OCI-LY7 (cell line): Measurements from ENCODE around the gene CRYZL1. TPM values are rescaled to one million over a fixed set of nuclear protein-coding genes. Genes with fewer than 3 reads are reported as not detected.

Experiments used
- BruUV-seq: library from RNA; stranded (reverse); fragments of 400-500 nt; replicated peaks from 2 replicates; lab custom pipeline; 2021; lab: Mats Ljungman, UMichigan
- CTCF ChIA-PET: fragments of 300-600 bp; sonication (Branson Sonifier 250); formaldehyde crosslinking; loops from one replicate; lab custom pipeline; 2022; ENCODE audit warnings: antibody characterized with exemption; ENCODE audit not compliant: unreplicated experiment; lab: Charles Lee
- POLR2A ChIA-PET: fragments of 300-600 bp; sonication (Branson Sonifier 250); formaldehyde crosslinking; loops from one replicate; lab custom pipeline; 2022; ENCODE audit warnings: antibody characterized with exemption; lab: Charles Lee
- DNase-seq: peaks from one replicate; pipeline ENCODE4 v3.0.0-alpha.2; 2015; ENCODE audit warnings: low spot score
- H2AFZ ChIP-seq: fragments of 200-600 bp; sonication (generic), shearing (Covaris generic); 2 replicates; pipeline ENCODE4 v1.6.1; 2014; ENCODE audit warnings: mild to moderate bottlenecking, antibody characterized with exemption, low read length, moderate library complexity
- H3K27ac ChIP-seq: fragments of 200-600 bp; sonication (generic); 2 replicates; pipeline ENCODE4 v1.5.1; 2014; ENCODE audit warnings: mixed run types, low read depth, mild to moderate bottlenecking, moderate library complexity, low read length, inconsistent platforms; ENCODE audit not compliant: poor library complexity, severe bottlenecking
- H3K36me3 ChIP-seq: fragments of 200-600 bp; sonication (generic); 2 replicates; pipeline ENCODE4 v1.6.1; 2014; ENCODE audit warnings: mild to moderate bottlenecking, antibody characterized with exemption, low read length, moderate library complexity, mixed read lengths; ENCODE audit not compliant: insufficient read depth
- H3K4me1 ChIP-seq: fragments of 200-600 bp; sonication (generic); 2 replicates; pipeline ENCODE4 v1.5.1; 2014; ENCODE audit warnings: mild to moderate bottlenecking, low read length; ENCODE audit not compliant: insufficient read depth, poor library complexity, severe bottlenecking
- H3K4me2 ChIP-seq: fragments of 200-600 bp; sonication (generic); 2 replicates; pipeline ENCODE4 v1.6.1; 2014; ENCODE audit warnings: mild to moderate bottlenecking, low read length
- H3K4me3 ChIP-seq: fragments of 200-600 bp; sonication (generic); 2 replicates; pipeline ENCODE4 v1.5.1; 2014; ENCODE audit warnings: mild to moderate bottlenecking, low read depth, low read length; ENCODE audit not compliant: poor library complexity, severe bottlenecking
- H3K79me2 ChIP-seq: fragments of 200-600 bp; sonication (generic); 2 replicates; pipeline ENCODE4 v1.6.1; 2016; ENCODE audit warnings: low read depth, mild to moderate bottlenecking, low read length, moderate library complexity, mixed read lengths; ENCODE audit not compliant: insufficient read depth
- H3K9me2 ChIP-seq: fragments of 200-600 bp; sonication (generic); 2 replicates; pipeline ENCODE4 v1.6.1; 2016; ENCODE audit warnings: mild to moderate bottlenecking, low read length, mixed read lengths; ENCODE audit not compliant: insufficient read depth
- H3K9me3 ChIP-seq: fragments of 200-600 bp; sonication (generic); 2 replicates; pipeline ENCODE4 v1.6.1; 2014; ENCODE audit warnings: mild to moderate bottlenecking, mixed run types, low read length, mixed read lengths
- H4K20me1 ChIP-seq: fragments of 200-600 bp; sonication (generic); 2 replicates; pipeline ENCODE4 v1.6.1; 2014; ENCODE audit warnings: mild to moderate bottlenecking, antibody characterized with exemption, low read length, moderate library complexity, mixed read lengths; ENCODE audit not compliant: insufficient read depth
- EZH2phosphoT487 ChIP-seq: fragments of 200-600 bp; sonication (generic); IDR thresholded peaks from 2 replicates; pipeline ENCODE4 v1.6.1; 2018; ENCODE audit warnings: low read depth, borderline replicate concordance, mild to moderate bottlenecking, mixed run types, antibody characterized with exemption, low read length, moderate library complexity, mixed read lengths
- intact Hi-C: fragments of 100-400 bp; cut with micrococcal nuclease; formaldehyde crosslinking; loops from one replicate; pipeline ENCODE4 v1.10.0; 2022; ENCODE audit not compliant: unreplicated experiment
- total RNA-seq, 2 experiments: library from RNA; depleted of rRNA in 1 of 2; stranded (reverse); fragments of >200 nt in 1 of 2; shearing (Covaris generic) in 1 of 2; gene quantifications; 2 replicates each; pipeline ENCODE4 v1.2.3, GENCODE V29; 2014 to 2022
- TF ChIP-seq, protein P1 (sequence below): fragments of 200-600 bp; sonication (generic); conservative IDR thresholded peaks from 2 replicates; pipeline ENCODE4 v1.5.1; 2014; ENCODE audit warnings: mild to moderate bottlenecking, antibody characterized with exemption, low read length, moderate library complexity, mixed read lengths

Gene CRYZL1
- total RNA-seq, 2 experiments from 2014 or later: 26.4 to 37.9 TPM

DNA sequence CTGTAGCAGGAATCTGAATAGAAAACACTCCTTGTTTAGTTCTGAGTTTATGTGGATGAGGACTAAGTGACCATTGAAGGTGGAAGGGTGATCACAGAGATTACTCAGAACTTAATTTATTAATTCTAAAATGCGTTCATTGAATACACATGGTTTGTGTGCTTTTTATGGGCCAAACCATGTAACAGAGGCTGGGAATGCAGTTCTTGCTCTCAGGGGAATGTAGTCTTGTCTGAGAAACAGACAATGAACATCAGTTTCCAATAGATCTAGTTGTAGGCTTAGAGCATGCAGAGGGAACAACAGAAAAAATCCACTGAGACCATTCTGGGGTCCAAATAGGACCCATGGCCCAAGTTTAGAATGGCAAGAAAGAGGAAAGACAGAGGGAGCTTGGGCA lies 46.8 kb upstream of the CRYZL1 start:
- Histone ChIP-seq H3K4me1 (no peaks in the 10 kb centered on the region), H3K4me2 (no peak overlapping the region), H3K9me2 (no peaks in the 10 kb centered on the region; the same call in 1 of the 2 replicates), H3K79me2 (no peaks in the 10 kb centered on the region), H3K27ac (no peak overlapping the region), H3K9me3 (no peaks in the 10 kb centered on the region), H4K20me1 (no peaks in the 10 kb centered on the region), H3K36me3 (no peaks in the 10 kb centered on the region), H2AFZ (no peak overlapping the region), H3K4me3 (no peak overlapping the region)
- CTCF ChIA-PET: no interaction called here
- POLR2A ChIA-PET: interaction anchor here (0.7 kb wide), 1 partner anchor 166 kb away, joined by 4 read pairs; no protein-coding TSS in a partner anchor
- intact Hi-C loops: no loop called here
- TF ChIP-seq, protein P1, sequence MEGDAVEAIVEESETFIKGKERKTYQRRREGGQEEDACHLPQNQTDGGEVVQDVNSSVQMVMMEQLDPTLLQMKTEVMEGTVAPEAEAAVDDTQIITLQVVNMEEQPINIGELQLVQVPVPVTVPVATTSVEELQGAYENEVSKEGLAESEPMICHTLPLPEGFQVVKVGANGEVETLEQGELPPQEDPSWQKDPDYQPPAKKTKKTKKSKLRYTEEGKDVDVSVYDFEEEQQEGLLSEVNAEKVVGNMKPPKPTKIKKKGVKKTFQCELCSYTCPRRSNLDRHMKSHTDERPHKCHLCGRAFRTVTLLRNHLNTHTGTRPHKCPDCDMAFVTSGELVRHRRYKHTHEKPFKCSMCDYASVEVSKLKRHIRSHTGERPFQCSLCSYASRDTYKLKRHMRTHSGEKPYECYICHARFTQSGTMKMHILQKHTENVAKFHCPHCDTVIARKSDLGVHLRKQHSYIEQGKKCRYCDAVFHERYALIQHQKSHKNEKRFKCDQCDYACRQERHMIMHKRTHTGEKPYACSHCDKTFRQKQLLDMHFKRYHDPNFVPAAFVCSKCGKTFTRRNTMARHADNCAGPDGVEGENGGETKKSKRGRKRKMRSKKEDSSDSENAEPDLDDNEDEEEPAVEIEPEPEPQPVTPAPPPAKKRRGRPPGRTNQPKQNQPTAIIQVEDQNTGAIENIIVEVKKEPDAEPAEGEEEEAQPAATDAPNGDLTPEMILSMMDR: no peak
- TF ChIP-seq EZH2phosphoT487: no peak
- no TSS peak for BruUV-seq
- DNase-seq: no peak

DNA sequence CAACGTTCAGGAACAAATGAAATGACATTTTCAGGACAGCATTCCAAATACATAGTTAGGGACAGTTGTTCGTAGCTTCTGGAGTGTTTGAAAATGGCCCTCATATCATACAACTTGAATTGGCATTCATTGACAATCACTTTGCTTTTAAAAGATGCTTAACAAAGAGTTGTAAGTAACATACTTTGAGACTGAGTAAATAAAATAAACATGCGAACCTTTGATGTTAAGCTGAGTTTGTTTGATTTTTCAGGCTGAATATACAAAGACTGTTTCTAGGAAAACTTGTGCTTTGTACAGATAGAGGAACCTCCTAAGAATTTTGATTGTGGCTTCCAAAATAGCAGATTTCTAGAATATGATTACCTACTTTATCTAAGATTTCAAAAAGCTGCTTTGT lies 46.1 kb upstream of the CRYZL1 start:
- CTCF ChIA-PET: no interaction called here
- Histone ChIP-seq H3K9me2 (no peaks in the 10 kb centered on the region; the same call in 1 of the 2 replicates), H3K27ac (no peak overlapping the region), H3K79me2 (no peaks in the 10 kb centered on the region), H3K9me3 (no peaks in the 10 kb centered on the region), H3K4me1 (no peaks in the 10 kb centered on the region), H3K4me3 (no peak overlapping the region), H4K20me1 (no peaks in the 10 kb centered on the region), H2AFZ (no peak overlapping the region), H3K4me2 (no peak overlapping the region), H3K36me3 (no peaks in the 10 kb centered on the region)
- TF ChIP-seq, protein P1: no peak
- TF ChIP-seq EZH2phosphoT487: no peak
- intact Hi-C loops: no loop called here
- no peak for DNase-seq
- no TSS peak for BruUV-seq
- POLR2A ChIA-PET: no interaction called here

DNA sequence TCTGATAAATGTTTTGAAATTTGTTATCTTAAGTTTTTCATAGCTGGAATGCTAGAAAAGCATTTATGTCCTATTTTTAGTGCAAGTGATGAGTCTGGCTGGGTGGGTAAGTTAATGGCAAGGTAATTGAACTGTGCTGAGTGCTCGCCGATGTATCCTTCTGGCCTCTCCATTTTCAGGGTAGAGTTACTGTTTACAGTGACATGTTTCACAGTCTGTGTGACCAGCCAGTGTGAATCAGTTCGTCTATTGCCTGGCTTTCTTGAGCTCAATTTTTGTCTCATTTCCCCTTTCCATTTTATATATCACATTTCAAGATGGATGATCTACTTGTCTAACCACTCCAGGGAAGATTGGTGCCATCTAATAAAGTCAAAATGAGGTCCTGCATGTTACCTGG lies 44.8 kb upstream of the CRYZL1 start:
- Histone ChIP-seq H3K79me2 (no peaks in the 10 kb centered on the region), H3K9me2 (no peaks in the 10 kb centered on the region; the same call in 1 of the 2 replicates), H3K4me3 (no peak overlapping the region), H3K9me3 (no peaks in the 10 kb centered on the region), H3K4me2 (no peak overlapping the region), H3K27ac (no peak overlapping the region), H4K20me1 (no peaks in the 10 kb centered on the region), H3K36me3 (no peaks in the 10 kb centered on the region), H3K4me1 (no peaks in the 10 kb centered on the region), H2AFZ (no peak overlapping the region)
- no peak for DNase-seq
- ChIA-PET CTCF (no interaction called here), POLR2A (interaction anchor here (0.6 to 1.1 kb wide), 3 partner anchors 25 to 32 kb away, joined by 3 to 5 read pairs (median 3); no protein-coding TSS in a partner anchor)
- no TSS peak for BruUV-seq
- intact Hi-C loops: no loop called here
- no peak for TF ChIP-seq EZH2phosphoT487
- TF ChIP-seq, protein P1: no peak
